ENCODE data around the gene PDE3B. TPM values are rescaled to one million over a fixed set of nuclear protein-coding genes. Genes with fewer than 3 reads are reported as not detected.

PDE3B gene
- total RNA-seq, 2 donors from 2014 or later = 21.5 to 23.6 TPM

- no peaks in the 10 kb centered on the region for H3K36me3 ChIP-seq
- no peak for DNase-seq
- no peak overlapping the region for H3K9ac ChIP-seq (ENCODE audit: low read depth in 2 of 2, low read length in 2 of 2)
- H3K9me3 ChIP-seq = no peaks in the 10 kb centered on the region
- H3K27me3 ChIP-seq = no peaks in the 10 kb centered on the region
- intact Hi-C loops (cut with DNase I) = no loop called here
- no peak overlapping the region for H3K27ac ChIP-seq
- no peak for TF ChIP-seq CTCF (IDR thresholded peaks at IDR 0.05)
- H3K4me3 ChIP-seq = no peak overlapping the region
- H3K4me1 ChIP-seq = no peaks in the 10 kb centered on the region
Measured at GRCh38 chr11:14668731-14669301, 25.2 kb downstream of the PDE3B start.

GRCh38 chr11:14669499-14669898 is 25.9 kb downstream of the PDE3B start:
- no peaks in the 10 kb centered on the region for H3K9me3 ChIP-seq
- H3K4me3 ChIP-seq = no peak overlapping the region
- H3K36me3 ChIP-seq = no peaks in the 10 kb centered on the region
- TF ChIP-seq CTCF (IDR thresholded peaks at IDR 0.05) = no peak
- no peaks in the 10 kb centered on the region for H3K27me3 ChIP-seq
- intact Hi-C loops (cut with DNase I) = no loop called here
- H3K27ac ChIP-seq = no peak overlapping the region
- H3K9ac ChIP-seq (ENCODE audit: low read depth in 2 of 2, low read length in 2 of 2) = no peak overlapping the region
- no peak for DNase-seq
- no peaks in the 10 kb centered on the region for H3K4me1 ChIP-seq

DNA sequence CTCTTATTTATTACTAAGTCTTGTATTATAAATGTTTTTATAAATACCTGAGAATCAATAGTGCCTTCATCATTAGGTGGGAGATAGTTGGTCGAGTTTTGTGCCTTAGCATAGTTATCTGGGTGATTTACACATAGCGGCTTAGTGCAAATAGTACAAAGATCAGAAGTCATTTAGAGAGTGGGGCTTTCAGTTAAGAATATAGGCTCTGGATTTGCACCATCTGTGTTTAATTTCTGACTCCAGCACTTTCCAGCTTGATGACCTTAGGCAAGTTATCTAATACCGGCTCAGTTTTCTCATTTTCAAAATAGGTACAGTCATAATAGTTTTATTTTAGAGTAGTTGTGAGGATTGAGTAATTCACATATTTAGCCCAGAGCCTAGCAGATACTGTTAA is 26.4 kb downstream of the PDE3B start:
- no peak for TF ChIP-seq CTCF (IDR thresholded peaks at IDR 0.05)
- DNase-seq = no peak
- intact Hi-C loops (cut with DNase I) = no loop called here
- Histone ChIP-seq H3K4me3 (no peak overlapping the region), H3K9me3 (no peaks in the 10 kb centered on the region), H3K27me3 (no peaks in the 10 kb centered on the region), H3K27ac (no peak overlapping the region), H3K4me1 (no peaks in the 10 kb centered on the region), H3K9ac (ENCODE audit: low read depth in 2 of 2, low read length in 2 of 2) (no peak overlapping the region), H3K36me3 (no peaks in the 10 kb centered on the region)

GRCh38 chr11:14672635-14673034 is 29.0 kb downstream of the PDE3B start:
- Histone ChIP-seq H3K27me3 (no peaks in the 10 kb centered on the region), H3K36me3 (no peaks in the 10 kb centered on the region), H3K4me3 (no peak overlapping the region), H3K4me1 (no peaks in the 10 kb centered on the region), H3K9me3 (no peaks in the 10 kb centered on the region), H3K9ac (ENCODE audit: low read depth in 2 of 2, low read length in 2 of 2) (no peak overlapping the region), H3K27ac (no peak overlapping the region)
- no peak for DNase-seq
- intact Hi-C loops (cut with DNase I) = no loop called here
- no peak for TF ChIP-seq CTCF (IDR thresholded peaks at IDR 0.05)

DNA sequence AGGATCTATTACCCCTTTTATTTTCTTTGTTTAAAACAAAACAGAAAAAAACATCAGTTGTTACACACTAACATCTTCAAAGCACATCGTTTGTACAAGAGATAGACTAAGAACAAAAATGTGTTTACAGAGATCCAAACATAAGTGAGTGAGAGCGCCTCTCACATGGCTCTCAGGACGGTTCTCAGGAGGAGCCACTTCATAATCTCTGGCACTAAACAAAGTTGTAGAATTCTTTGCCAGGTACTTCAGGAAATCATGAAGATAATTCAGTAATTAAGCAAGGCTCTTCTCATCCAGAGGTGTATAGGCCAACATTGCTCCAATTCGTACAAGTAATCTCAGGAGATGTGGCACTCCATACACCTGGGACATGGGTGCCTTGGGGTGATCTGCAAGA is 29.8 kb downstream of the PDE3B start:
- Histone ChIP-seq H3K9ac (ENCODE audit: low read depth in 2 of 2, low read length in 2 of 2) (no peak overlapping the region), H3K36me3 (no peaks in the 10 kb centered on the region), H3K27ac (no peak overlapping the region), H3K27me3 (no peaks in the 10 kb centered on the region), H3K9me3 (no peaks in the 10 kb centered on the region), H3K4me3 (no peak overlapping the region), H3K4me1 (no peaks in the 10 kb centered on the region)
- DNase-seq = no peak
- intact Hi-C loops (cut with DNase I) = no loop called here
- TF ChIP-seq CTCF (IDR thresholded peaks at IDR 0.05) = no peak

All from colonic mucosa (tissue), 4 donors.